Lower leg skin (tissue), 4 donors: ENCODE results near the gene PFKFB2. TPM values are rescaled to one million over a fixed set of nuclear protein-coding genes. Genes with fewer than 3 reads are reported as not detected.

ENCODE experiments used
- DNase-seq, 2 donors: peaks; one replicate each; pipeline ENCODE4 v3.0.0-alpha.2; 2019; ENCODE audit warnings: low spot score in 2 of 2
- H3K4me3 ChIP-seq: fragments of 200-600 bp; sonication (generic); 2 replicates; pipeline ENCODE4 v1.5.1; 2017; ENCODE audit warnings: mild to moderate bottlenecking, low read depth; ENCODE audit not compliant: poor library complexity, severe bottlenecking
- POLR2A ChIP-seq, 2 donors: fragments of 450-650 bp; IDR thresholded peaks; one replicate each; pipeline ENCODE4 v1.6.1; 2016 to 2017; ENCODE audit warnings: antibody characterized with exemption in 2 of 2, mild to moderate bottlenecking in 1 of 2, moderate library complexity in 1 of 2
- WGBS, 2 donors: methylation state at CpG; one replicate each; pipeline ENCODE4 v1.1.5; 2018; 5-methylcytosine and 5-hydroxymethylcytosine counted together
- intact Hi-C: fragments of 100-400 bp; cut with DNase I; formaldehyde crosslinking; loops from one replicate; pipeline ENCODE4 v1.15.0; 2023; ENCODE audit warnings: low total_unique reads
- total RNA-seq, 4 donors: library from RNA; depleted of rRNA; stranded (reverse); fragments of >200 nt; gene quantifications; one replicate each; pipeline ENCODE4 v1.1.0, GENCODE V29; 2016
- TF ChIP-seq, protein P1 (sequence below), 3 donors: fragments of 450-650 bp; IDR thresholded peaks; one replicate each; pipeline ENCODE4 v1.5.1; 2016; ENCODE audit warnings: antibody characterized with exemption in 3 of 3, mild to moderate bottlenecking in 3 of 3, moderate library complexity in 2 of 3

Gene PFKFB2
- total RNA-seq, 4 donors from 2014 or later, result 12.6 to 22.6 (median 16.8) TPM

DNA sequence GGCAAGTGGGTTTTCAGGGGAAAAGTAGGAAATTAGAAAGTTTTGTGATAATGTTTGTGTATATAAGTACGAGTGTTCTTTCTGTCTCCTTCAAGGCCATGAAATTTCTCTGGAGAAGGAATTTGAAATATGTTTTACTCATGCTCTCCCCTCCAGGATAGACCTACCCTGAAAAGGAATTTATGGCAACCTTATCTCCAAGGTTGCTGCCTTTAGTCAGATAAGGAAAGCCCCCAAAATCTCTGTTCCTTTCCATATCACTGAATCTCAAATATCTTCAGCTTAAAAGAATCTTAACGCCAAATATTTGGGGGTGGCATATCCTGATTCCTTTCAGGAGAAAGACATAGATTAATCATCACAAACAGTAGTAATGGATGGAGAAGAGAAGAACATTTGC lies 35.1 kb downstream of the PFKFB2 start:
- intact Hi-C loops, result loop anchor here (10.0 kb wide), 1 partner anchor 317 kb away; no protein-coding TSS in a partner anchor
- no peak overlapping the region for H3K4me3 ChIP-seq
- TF ChIP-seq, protein P1, sequence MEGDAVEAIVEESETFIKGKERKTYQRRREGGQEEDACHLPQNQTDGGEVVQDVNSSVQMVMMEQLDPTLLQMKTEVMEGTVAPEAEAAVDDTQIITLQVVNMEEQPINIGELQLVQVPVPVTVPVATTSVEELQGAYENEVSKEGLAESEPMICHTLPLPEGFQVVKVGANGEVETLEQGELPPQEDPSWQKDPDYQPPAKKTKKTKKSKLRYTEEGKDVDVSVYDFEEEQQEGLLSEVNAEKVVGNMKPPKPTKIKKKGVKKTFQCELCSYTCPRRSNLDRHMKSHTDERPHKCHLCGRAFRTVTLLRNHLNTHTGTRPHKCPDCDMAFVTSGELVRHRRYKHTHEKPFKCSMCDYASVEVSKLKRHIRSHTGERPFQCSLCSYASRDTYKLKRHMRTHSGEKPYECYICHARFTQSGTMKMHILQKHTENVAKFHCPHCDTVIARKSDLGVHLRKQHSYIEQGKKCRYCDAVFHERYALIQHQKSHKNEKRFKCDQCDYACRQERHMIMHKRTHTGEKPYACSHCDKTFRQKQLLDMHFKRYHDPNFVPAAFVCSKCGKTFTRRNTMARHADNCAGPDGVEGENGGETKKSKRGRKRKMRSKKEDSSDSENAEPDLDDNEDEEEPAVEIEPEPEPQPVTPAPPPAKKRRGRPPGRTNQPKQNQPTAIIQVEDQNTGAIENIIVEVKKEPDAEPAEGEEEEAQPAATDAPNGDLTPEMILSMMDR (IDR thresholded peaks at IDR 0.05), result no peak
- TF ChIP-seq POLR2A (IDR thresholded peaks at IDR 0.05), result no peak
- WGBS, 2 donors, result 93% methylated on average over 2 of the region's 2 CpGs
- no peak for DNase-seq

DNA sequence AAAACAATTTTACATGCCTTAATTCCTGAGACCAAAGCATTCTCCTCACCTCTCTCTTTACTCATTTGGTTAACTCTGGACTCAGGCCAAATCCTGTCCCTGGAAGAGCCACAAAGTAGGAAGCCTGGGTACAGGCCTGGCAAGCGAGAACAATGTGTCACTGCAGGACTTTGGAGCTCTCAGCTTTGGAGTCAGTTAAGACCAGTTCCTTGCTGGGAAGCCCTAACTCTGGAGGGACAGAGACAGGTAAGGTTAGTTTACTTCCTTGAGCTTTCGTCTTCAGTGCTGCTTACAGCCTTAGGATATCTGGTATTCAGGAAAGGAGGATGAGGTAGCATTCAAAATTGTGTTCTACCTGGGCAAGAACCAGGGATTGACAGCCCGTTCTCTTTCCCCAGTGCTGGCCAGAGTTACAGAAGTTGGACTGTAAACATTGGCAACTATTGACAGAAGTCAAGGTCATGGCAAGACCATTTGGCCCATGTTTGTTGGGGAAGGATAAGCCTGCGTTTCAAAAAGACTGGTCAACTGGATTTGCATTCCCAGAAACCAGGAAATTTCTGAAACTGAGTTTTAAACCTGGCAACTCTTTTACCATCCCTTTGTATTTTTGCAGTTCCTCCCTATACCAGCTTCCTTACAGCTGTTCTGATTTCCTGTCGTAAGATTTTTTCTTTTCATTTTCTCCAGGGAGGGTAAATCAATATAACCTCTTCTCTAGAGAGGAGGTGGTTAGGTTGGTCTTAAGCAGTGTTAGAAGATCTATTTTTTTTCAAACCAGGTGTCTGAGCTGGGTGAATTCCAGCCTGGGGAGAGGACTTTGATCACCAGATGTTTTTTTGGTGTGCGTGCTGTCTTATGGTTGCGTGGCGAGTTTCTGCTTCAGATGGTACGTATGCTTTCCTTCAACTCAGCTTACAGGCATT lies 35.9 kb downstream of the PFKFB2 start, which contains the start of gene C4BPB:
C4BPB (plus strand) TSS at position 160 of the 926 bp plus-strand sequence; CDS start at position 832, 672 bp downstream.
- TF ChIP-seq POLR2A (IDR thresholded peaks at IDR 0.05), result no peak
- TF ChIP-seq, protein P1 (IDR thresholded peaks at IDR 0.05), result no peak
- no peak within 1 kb of the TSS for H3K4me3 ChIP-seq
- 83 to 84% methylated on average over 9 of the region's 9 CpGs for WGBS, 2 donors
- DNase-seq, result no peak
- intact Hi-C loops, result loop anchor here (10.0 kb wide), 1 partner anchor 316 kb away; no protein-coding TSS in a partner anchor

DNA sequence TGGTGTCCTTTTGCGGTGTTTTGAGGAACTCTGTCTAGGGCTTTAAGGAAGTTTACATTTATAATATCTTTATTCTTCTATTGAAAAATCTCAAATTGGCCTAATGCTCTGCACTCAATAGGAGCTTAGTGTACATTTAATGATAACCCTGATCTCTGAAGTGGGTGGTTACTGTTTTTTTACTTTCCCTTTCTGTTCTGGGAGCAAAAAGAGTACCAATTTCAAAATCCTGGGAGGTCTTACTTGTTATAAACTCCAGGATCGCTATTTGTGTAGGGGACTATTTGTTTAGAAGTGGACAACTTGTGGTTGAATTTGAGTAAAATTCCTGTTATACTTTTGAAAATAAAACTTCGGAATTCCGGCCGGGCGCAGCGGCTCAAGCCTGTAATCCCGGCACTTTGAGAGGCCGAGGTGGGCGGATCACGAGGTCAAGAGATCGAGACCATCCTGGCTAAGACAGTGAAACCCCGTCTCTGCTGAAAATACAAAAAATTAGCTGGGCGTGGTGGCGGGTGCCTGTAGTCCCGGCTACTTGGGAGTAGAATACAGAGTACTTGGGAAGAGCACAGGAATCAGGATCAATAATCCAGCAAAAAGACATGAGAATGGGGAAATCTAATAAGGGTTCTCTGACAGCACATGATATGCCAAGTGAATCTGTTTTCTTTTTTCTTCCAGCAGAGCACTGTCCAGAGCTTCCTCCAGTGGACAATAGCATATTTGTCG lies 36.7 kb downstream of the PFKFB2 start:
- 95 to 96% methylated on average over 17 of the region's 17 CpGs for WGBS, 2 donors
- DNase-seq, result no peak
- intact Hi-C loops, result loop anchor here (10.0 kb wide), 1 partner anchor 315 kb away; no protein-coding TSS in a partner anchor
- no peak overlapping the region for H3K4me3 ChIP-seq
- no peak for TF ChIP-seq POLR2A (IDR thresholded peaks at IDR 0.05)
- TF ChIP-seq, protein P1 (IDR thresholded peaks at IDR 0.05), result no peak

DNA sequence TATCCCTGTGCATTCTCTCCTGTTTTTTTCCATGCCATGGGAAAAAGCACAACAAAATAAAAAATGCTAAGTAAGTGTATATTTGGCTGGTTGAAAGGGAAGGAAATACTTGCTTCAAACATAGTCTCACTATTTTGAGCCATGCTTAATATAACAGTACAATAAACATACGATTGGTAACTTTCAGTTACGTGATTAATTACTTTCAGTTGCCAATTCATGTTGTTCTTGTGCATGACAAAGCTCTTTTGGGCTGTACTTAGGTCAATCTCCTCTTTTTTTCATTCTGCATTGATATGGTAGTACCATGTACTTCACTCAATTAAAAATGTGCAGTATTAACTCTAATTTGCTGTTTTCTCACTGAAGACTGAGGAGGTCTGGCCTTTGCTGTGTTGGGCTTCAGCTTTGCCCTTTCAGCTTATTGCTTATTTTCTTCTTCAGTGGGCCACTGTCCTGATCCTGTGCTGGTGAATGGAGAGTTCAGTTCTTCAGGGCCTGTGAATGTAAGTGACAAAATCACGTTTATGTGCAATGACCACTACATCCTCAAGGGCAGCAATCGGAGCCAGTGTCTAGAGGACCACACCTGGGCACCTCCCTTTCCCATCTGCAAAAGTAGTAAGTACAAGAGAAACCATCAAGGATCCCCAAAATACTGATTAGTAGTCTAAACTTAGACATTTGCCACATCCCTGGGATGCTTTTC lies 38.3 kb downstream of the PFKFB2 start:
- H3K4me3 ChIP-seq, result no peak overlapping the region
- intact Hi-C loops, result no loop called here
- WGBS, 2 donors, result 80 to 82% methylated on average over 4 of the region's 4 CpGs
- DNase-seq, result no peak
- no peak for TF ChIP-seq POLR2A (IDR thresholded peaks at IDR 0.05)

DNA sequence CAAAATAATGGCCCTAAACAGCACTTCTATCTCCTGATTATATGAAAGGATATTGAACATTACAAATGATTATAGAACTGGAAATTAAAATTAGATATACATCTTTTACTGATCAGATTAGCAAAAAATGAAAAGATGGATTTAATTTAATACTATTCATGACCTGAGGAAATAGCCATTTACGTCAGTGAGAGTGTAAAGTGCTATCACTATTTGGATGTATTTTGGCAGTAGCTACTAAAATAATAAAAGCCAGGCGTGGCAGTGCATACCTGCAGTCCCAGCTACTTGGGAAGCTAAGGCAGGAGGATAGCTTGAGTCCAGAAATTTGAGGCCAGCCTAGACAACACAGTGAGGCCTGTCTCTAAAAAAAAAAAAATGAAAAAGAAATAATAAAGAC lies 40.9 kb downstream of the PFKFB2 start:
- 18 to 35% methylated on average over 2 of the region's 2 CpGs for WGBS, 2 donors
- intact Hi-C loops, result no loop called here
- no peak overlapping the region for H3K4me3 ChIP-seq
- TF ChIP-seq, protein P1 (IDR thresholded peaks at IDR 0.05), result no peak
- no peak for TF ChIP-seq POLR2A (IDR thresholded peaks at IDR 0.05)
- no peak for DNase-seq
